CD4-positive, alpha-beta T cell treated with Interleukin-17A for 1 hour (primary cell): ENCODE measurements around the gene EPM2AIP1.
"Not testable (repeated sequence)": the region's sequence is repeated elsewhere in the genome, so short reads cannot be mapped to it uniquely, and the experiment has no call there.

Source experiments
- DNase-seq: peaks from one replicate; pipeline ENCODE4 v3.0.0-alpha.2; 2020

EPM2AIP1 gene

GRCh38 chr3:36991923-36992805 is 767 bp downstream of the EPM2AIP1 start:
- no peak for DNase-seq

GRCh38 chr3:36991147-36991546 is 1.8 kb downstream of the EPM2AIP1 start:
- peak; percentile 22 for DNase-seq

GRCh38 chr3:36989568-36989967 is 3.4 kb downstream of the EPM2AIP1 start:
- DNase-seq, result no peak

- DNase-seq, result no peak
These were observed 3.9 kb downstream of the EPM2AIP1 start for GRCh38 chr3:36989005-36989404.

- DNase-seq, result peak; percentile 61
These were observed 4.6 kb downstream of the EPM2AIP1 start for GRCh38 chr3:36988356-36988755.

GRCh38 chr3:36981006-36981405 is 11.9 kb downstream of the EPM2AIP1 start:
- DNase-seq, result no peak

GRCh38 chr3:36973139-36973538 is 19.8 kb downstream of the EPM2AIP1 start:
- DNase-seq, result no peak

- DNase-seq, result no peak
These were observed 20.8 kb downstream of the EPM2AIP1 start for GRCh38 chr3:36972163-36972562.

- DNase-seq, result peak; percentile 73
These were observed 23.1 kb downstream of the EPM2AIP1 start for GRCh38 chr3:36969540-36970432.

GRCh38 chr3:36969085-36969484 is 23.8 kb downstream of the EPM2AIP1 start:
- no peak for DNase-seq

- DNase-seq, result no peak
These were observed 27.5 kb downstream of the EPM2AIP1 start for GRCh38 chr3:36965440-36965839.

- no peak for DNase-seq
These were observed 28.1 kb downstream of the EPM2AIP1 start for GRCh38 chr3:36964817-36965216.

GRCh38 chr3:36964331-36964730 is 28.6 kb downstream of the EPM2AIP1 start:
- DNase-seq, result no peak

GRCh38 chr3:36963008-36963407 is 29.9 kb downstream of the EPM2AIP1 start:
- DNase-seq, result not testable (repeated sequence)

- no peak for DNase-seq
These were observed 32.4 kb downstream of the EPM2AIP1 start for GRCh38 chr3:36960502-36960901.

GRCh38 chr3:36959821-36960220 is 33.1 kb downstream of the EPM2AIP1 start:
- DNase-seq, result no peak

- DNase-seq, result peak; percentile 14
These were observed 34.9 kb downstream of the EPM2AIP1 start for GRCh38 chr3:36957862-36958686.

GRCh38 chr3:36957063-36957462 is 35.9 kb downstream of the EPM2AIP1 start:
- no peak for DNase-seq

- DNase-seq, result no peak
These were observed 36.8 kb downstream of the EPM2AIP1 start for GRCh38 chr3:36956155-36956554.

- no peak for DNase-seq
These were observed 38.3 kb downstream of the EPM2AIP1 start for GRCh38 chr3:36954452-36955134.

GRCh38 chr3:36947814-36948213 is 45.1 kb downstream of the EPM2AIP1 start:
- not testable (repeated sequence) for DNase-seq

- DNase-seq, result no peak
These were observed 47.5 kb downstream of the EPM2AIP1 start for GRCh38 chr3:36945333-36945980.
